ENCODE results near the gene MRPL2. TPM values are rescaled to one million over a fixed set of nuclear protein-coding genes. Genes with fewer than 3 reads are reported as not detected.

The MRPL2 gene
- total and polyA plus RNA-seq, 4 donors, result 19.6 to 73.9 (median 44.7) TPM

- Histone ChIP-seq H3K27me3 (ENCODE audit: control insufficient read depth in 4 of 4, insufficient read depth in 4 of 4, low read length in 3 of 4) (no peaks in the 10 kb centered on the region), H3K27ac (ENCODE audit: low read depth in 1 of 2, low read length in 2 of 2) (no peak overlapping the region), H3K36me3 (ENCODE audit: control insufficient read depth in 4 of 4, insufficient read depth in 3 of 4, low read depth in 1 of 4, low read length in 3 of 4) (no peaks in the 10 kb centered on the region), H3K4me1 (ENCODE audit: control insufficient read depth in 4 of 4, insufficient read depth in 4 of 4, low read length in 3 of 4) (peaks cover 0 to 7% (median 3%) of the 10 kb centered on the region in 4 donors), H3K4me3 (ENCODE audit: low read depth in 1 of 3, low read length in 3 of 3) (no peak overlapping the region), H3K9ac (ENCODE audit: low read depth in 1 of 2, low read length in 2 of 2) (no peak overlapping the region), H3K9me3 (ENCODE audit: control insufficient read depth in 4 of 4, low read length in 3 of 4) (no peaks in the 10 kb centered on the region)
- DNase-seq (ENCODE audit: low spot score), result no peak
- no peak for TF ChIP-seq RXRA (IDR thresholded peaks at IDR 0.05)
- TF ChIP-seq FOXA2 (IDR thresholded peaks at IDR 0.05), result no peak
- TF ChIP-seq, protein P1, sequence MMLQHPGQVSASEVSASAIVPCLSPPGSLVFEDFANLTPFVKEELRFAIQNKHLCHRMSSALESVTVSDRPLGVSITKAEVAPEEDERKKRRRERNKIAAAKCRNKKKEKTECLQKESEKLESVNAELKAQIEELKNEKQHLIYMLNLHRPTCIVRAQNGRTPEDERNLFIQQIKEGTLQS (IDR thresholded peaks at IDR 0.05), result no peak
- TF ChIP-seq JUND (IDR thresholded peaks at IDR 0.05), result no peak
- TF ChIP-seq, protein P2, sequence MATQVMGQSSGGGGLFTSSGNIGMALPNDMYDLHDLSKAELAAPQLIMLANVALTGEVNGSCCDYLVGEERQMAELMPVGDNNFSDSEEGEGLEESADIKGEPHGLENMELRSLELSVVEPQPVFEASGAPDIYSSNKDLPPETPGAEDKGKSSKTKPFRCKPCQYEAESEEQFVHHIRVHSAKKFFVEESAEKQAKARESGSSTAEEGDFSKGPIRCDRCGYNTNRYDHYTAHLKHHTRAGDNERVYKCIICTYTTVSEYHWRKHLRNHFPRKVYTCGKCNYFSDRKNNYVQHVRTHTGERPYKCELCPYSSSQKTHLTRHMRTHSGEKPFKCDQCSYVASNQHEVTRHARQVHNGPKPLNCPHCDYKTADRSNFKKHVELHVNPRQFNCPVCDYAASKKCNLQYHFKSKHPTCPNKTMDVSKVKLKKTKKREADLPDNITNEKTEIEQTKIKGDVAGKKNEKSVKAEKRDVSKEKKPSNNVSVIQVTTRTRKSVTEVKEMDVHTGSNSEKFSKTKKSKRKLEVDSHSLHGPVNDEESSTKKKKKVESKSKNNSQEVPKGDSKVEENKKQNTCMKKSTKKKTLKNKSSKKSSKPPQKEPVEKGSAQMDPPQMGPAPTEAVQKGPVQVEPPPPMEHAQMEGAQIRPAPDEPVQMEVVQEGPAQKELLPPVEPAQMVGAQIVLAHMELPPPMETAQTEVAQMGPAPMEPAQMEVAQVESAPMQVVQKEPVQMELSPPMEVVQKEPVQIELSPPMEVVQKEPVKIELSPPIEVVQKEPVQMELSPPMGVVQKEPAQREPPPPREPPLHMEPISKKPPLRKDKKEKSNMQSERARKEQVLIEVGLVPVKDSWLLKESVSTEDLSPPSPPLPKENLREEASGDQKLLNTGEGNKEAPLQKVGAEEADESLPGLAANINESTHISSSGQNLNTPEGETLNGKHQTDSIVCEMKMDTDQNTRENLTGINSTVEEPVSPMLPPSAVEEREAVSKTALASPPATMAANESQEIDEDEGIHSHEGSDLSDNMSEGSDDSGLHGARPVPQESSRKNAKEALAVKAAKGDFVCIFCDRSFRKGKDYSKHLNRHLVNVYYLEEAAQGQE (IDR thresholded peaks at IDR 0.05), result no peak
- TF ChIP-seq HNF4A (conservative IDR thresholded peaks at IDR 0.05), result no peak
- TF ChIP-seq HNF4G (IDR thresholded peaks at IDR 0.05), result no peak
- no peak for TF ChIP-seq FOXA1 (IDR thresholded peaks at IDR 0.05)
- TF ChIP-seq RAD21 (IDR thresholded peaks at IDR 0.05), result no peak
- TF ChIP-seq SP1 (IDR thresholded peaks at IDR 0.05), result no peak
- no peak for TF ChIP-seq MAX (IDR thresholded peaks at IDR 0.05)
- TF ChIP-seq EGR1 (IDR thresholded peaks at IDR 0.05; ENCODE audit: low read depth in 2 of 2), result no peak
- TF ChIP-seq YY1 (IDR thresholded peaks at IDR 0.05), result no peak
- no peak for TF ChIP-seq GABPA (IDR thresholded peaks at IDR 0.05 in 1 of 2, conservative IDR thresholded peaks at IDR 0.05 in 1 of 2)
- no peak for TF ChIP-seq ZBTB33 (IDR thresholded peaks at IDR 0.05)
- TF ChIP-seq TAF1 (conservative IDR thresholded peaks at IDR 0.05), result no peak
- no peak for TF ChIP-seq CTCF (IDR thresholded peaks at IDR 0.05; ENCODE audit: low read depth, low read length, missing input control)
- no peak for TF ChIP-seq NR2F2 (IDR thresholded peaks at IDR 0.05)
- WGBS, result 85% methylated on average over 8 of the region's 8 CpGs
Observed at GRCh38 chr6:43089874-43090558, 30.8 kb upstream of the MRPL2 start.

Data from liver (tissue), 9 donors.